ENCODE results near the gene ACE.

DNA sequence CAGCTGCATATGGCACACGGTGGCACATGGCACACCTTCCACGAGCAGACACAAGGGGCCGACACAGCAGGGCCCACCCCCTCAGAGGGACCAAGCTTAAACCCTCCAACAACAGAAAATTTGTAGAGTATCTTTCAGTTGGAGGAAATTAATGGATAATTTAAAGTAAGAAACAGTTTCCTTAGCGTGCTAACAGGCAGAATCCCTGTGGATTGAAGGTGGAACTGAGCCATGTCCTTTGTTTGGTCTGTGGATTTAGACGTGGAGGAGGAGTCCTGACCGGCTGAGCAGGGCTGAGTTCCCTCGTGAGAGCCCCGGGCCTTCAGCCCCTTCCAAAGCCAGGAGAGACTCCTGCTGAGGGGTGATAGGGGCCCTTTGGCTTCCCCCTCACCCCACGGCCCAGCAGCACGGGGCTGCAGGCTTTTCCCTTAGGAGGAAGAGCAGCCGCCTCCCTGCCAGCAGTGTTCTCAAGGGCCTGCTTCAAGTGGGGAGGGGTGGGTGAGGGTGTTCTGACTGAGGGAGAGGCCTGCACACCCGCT is 29.3 kb upstream of the ACE start:
- TF ChIP-seq, protein P1, sequence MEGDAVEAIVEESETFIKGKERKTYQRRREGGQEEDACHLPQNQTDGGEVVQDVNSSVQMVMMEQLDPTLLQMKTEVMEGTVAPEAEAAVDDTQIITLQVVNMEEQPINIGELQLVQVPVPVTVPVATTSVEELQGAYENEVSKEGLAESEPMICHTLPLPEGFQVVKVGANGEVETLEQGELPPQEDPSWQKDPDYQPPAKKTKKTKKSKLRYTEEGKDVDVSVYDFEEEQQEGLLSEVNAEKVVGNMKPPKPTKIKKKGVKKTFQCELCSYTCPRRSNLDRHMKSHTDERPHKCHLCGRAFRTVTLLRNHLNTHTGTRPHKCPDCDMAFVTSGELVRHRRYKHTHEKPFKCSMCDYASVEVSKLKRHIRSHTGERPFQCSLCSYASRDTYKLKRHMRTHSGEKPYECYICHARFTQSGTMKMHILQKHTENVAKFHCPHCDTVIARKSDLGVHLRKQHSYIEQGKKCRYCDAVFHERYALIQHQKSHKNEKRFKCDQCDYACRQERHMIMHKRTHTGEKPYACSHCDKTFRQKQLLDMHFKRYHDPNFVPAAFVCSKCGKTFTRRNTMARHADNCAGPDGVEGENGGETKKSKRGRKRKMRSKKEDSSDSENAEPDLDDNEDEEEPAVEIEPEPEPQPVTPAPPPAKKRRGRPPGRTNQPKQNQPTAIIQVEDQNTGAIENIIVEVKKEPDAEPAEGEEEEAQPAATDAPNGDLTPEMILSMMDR (IDR thresholded peaks at IDR 0.05): no peak
- no peak for TF ChIP-seq POLR2A (IDR thresholded peaks at IDR 0.05)
- no peak for TF ChIP-seq POLR2AphosphoS5 (IDR thresholded peaks at IDR 0.05; ENCODE audit: insufficient read depth in 1 of 2, low read depth in 1 of 2)
